WERI-Rb-1 (cell line): Measurements from ENCODE around the gene EIF2A.

ENCODE experiments used
- DNase-seq: peaks from one replicate; pipeline ENCODE4 v3.0.0-alpha.2; 2020
- H3K27ac ChIP-seq: fragments of 250-450 bp; sonication (Bioruptor Pico); 2 replicates; pipeline ENCODE4 v1.5.1; 2020; ENCODE audit warnings: mild to moderate bottlenecking, moderate library complexity
- H3K27me3 ChIP-seq: fragments of 250-450 bp; sonication (Bioruptor Pico); 2 replicates; pipeline ENCODE4 v1.5.1; 2021; ENCODE audit warnings: mild to moderate bottlenecking, low read depth, moderate library complexity; ENCODE audit not compliant: insufficient read depth, severe bottlenecking
- H3K36me3 ChIP-seq: fragments of 250-450 bp; sonication (Bioruptor Pico); 2 replicates; pipeline ENCODE4 v1.5.1; 2020; ENCODE audit warnings: mild to moderate bottlenecking, moderate library complexity
- H3K4me3 ChIP-seq: 2 replicates; pipeline ENCODE4 v1.5.1; 2011; ENCODE audit warnings: low read depth, mild to moderate bottlenecking, control low read depth, low read length
- H3K9me3 ChIP-seq: fragments of 250-450 bp; sonication (Bioruptor Pico); 2 replicates; pipeline ENCODE4 v1.5.1; 2021; ENCODE audit warnings: mild to moderate bottlenecking, moderate library complexity; ENCODE audit not compliant: severe bottlenecking
- TF ChIP-seq, protein P1 (sequence below): IDR thresholded peaks from 2 replicates; pipeline ENCODE4 v1.5.1; 2011; ENCODE audit warnings: low read depth, mild to moderate bottlenecking, control low read depth, inconsistent platforms, low read length

The EIF2A gene

DNA sequence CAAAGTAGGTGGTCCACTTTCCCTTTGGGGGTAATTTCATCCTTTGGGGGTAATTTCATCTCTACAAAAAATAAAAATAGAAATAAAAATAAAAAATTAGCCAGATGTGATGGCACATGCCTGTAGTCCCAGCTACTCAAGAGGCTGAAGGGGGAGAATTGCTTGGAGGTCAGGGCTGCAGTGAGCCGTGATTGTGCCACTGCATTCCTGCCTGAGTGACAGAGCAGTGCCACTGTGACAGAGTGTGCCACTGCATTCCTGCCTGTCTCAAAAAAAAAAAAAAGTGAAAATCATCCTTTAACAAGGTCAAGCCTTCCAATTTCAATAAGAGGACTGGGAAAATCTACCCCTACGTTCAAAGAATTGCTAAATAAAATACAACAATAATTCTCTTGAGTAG lies 23.0 kb upstream of the EIF2A start:
- H3K27me3 ChIP-seq = no peaks in the 10 kb centered on the region
- TF ChIP-seq, protein P1, sequence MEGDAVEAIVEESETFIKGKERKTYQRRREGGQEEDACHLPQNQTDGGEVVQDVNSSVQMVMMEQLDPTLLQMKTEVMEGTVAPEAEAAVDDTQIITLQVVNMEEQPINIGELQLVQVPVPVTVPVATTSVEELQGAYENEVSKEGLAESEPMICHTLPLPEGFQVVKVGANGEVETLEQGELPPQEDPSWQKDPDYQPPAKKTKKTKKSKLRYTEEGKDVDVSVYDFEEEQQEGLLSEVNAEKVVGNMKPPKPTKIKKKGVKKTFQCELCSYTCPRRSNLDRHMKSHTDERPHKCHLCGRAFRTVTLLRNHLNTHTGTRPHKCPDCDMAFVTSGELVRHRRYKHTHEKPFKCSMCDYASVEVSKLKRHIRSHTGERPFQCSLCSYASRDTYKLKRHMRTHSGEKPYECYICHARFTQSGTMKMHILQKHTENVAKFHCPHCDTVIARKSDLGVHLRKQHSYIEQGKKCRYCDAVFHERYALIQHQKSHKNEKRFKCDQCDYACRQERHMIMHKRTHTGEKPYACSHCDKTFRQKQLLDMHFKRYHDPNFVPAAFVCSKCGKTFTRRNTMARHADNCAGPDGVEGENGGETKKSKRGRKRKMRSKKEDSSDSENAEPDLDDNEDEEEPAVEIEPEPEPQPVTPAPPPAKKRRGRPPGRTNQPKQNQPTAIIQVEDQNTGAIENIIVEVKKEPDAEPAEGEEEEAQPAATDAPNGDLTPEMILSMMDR = no peak
- H3K27ac ChIP-seq = no peak overlapping the region

DNA sequence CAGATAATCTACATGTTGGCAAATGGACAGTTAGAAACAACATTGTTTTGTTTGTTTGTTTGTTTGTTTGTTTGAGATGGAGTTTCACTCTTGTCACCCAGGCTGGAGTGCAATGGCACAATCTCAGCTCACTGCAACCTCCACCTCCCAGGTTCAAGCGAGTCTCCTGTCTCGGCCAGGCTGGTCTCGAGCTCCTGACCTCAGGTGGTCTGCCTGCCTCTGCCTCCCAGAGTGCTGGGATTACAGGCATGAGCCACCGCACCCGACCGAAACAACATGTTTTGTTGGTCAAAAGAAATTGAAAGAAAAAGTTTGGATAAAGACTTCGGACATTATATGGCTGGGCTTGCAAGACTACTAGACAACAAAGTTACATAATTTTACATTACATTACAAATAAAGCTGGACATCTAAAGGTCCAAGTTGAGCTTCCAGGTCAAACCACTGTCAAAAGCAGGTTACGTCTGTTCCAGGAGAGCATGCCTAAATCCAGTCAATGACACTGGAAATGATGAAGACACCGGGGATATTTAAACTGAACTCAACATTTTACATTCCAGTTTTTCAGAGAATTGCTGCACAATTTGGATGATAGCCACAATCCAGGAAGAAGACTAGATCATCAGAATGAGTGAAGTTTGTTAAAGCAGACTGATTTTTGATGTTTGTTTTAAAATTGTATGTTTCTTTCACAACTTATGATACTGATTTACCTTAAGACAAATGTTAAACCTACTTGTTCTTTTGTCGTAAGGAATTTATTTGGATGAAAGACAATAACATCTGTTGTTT lies 18.9 kb upstream of the EIF2A start:
- no peaks in the 10 kb centered on the region for H3K36me3 ChIP-seq
- no peak overlapping the region for H3K4me3 ChIP-seq
- H3K27me3 ChIP-seq = no peaks in the 10 kb centered on the region
- H3K27ac ChIP-seq = no peak overlapping the region
- H3K9me3 ChIP-seq = no peaks in the 10 kb centered on the region
- TF ChIP-seq, protein P1 = no peak
- DNase-seq = no peak

More for the DNA sequence above, 23.0 kb upstream of the EIF2A start:
- Histone ChIP-seq H3K4me3 (no peak overlapping the region), H3K36me3 (no peaks in the 10 kb centered on the region), H3K9me3 (no peaks in the 10 kb centered on the region)
- DNase-seq = no peak

DNA sequence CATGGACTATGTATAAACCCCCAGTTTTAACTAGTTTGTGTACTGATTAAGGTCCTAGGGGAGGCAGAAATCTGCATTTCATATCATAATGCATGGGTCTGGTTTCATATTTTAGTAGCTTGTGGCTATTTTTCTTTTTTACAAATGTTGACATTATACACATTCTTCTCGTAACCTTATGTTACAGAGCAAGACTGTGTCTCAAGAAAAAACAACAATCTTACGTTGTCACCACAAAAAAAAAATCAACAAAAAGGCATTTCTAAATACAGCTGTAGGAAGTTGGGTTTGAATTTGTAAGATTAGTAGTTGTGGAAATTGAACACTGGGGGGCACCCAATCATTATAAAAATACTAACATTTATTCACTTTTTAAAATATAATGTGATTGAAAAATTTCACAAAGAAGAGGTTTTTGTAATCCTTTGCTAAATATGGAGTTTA lies 18.2 kb upstream of the EIF2A start:
- Histone ChIP-seq H3K27me3 (no peaks in the 10 kb centered on the region), H3K27ac (no peak overlapping the region), H3K9me3 (no peaks in the 10 kb centered on the region), H3K4me3 (no peak overlapping the region), H3K36me3 (no peaks in the 10 kb centered on the region)
- TF ChIP-seq, protein P1 = no peak
- no peak for DNase-seq

DNA sequence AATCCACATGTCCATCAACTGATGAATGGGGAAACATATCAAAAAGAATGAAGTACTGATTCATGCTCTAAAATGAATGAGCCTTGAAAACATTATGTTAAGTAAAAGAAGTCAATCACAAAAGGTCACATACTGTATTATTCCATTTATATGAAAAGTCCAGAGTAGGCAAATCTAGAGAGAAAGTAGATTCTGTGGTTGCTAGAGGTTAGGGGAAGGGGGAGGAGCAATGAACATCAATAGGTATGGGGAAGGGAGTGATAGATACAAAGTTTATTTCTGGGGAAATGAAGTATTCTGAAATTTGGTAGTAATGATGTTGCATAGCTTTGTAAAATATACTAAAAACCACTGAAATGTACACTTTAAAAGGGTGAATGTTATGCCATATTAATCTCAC lies 14.8 kb upstream of the EIF2A start:
- Histone ChIP-seq H3K36me3 (no peaks in the 10 kb centered on the region), H3K9me3 (no peaks in the 10 kb centered on the region), H3K27me3 (no peaks in the 10 kb centered on the region), H3K4me3 (no peak overlapping the region), H3K27ac (no peak overlapping the region)
- TF ChIP-seq, protein P1 = no peak
- no peak for DNase-seq

DNA sequence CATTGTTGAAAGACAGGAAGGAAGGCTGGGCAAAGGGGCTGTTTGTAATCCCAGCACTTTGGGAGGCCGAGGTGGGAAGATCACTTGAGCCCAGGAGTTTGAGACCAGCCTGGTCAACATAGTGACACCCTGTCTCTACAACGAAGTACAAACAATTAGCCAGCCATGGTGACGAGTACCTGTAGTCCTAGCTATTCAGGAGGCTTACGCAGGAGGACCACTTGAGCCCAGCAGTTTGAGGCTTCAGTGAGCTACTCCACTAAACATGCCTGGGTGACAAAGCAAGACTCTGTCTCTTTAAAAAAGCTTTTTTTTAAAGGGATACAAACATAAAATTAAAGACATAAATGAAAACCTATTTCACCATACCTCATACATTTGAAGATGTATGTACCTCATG lies 11.4 kb upstream of the EIF2A start:
- H3K36me3 ChIP-seq = no peaks in the 10 kb centered on the region
- TF ChIP-seq, protein P1 = no peak
- no peak overlapping the region for H3K4me3 ChIP-seq
- no peaks in the 10 kb centered on the region for H3K9me3 ChIP-seq
- no peak overlapping the region for H3K27ac ChIP-seq
- no peak for DNase-seq
- H3K27me3 ChIP-seq = no peaks in the 10 kb centered on the region
